Right lobe of liver (tissue), 4 donors: ENCODE measurements around the gene AMN1.

Experiments
- POLR2A ChIP-seq: fragments of 450-650 bp; IDR thresholded peaks from one replicate; pipeline ENCODE4 v1.6.1; 2017; ENCODE audit warnings: antibody characterized with exemption, mild to moderate bottlenecking
- TF ChIP-seq, protein P1 (sequence below), 4 donors: fragments of 200-600 bp in 3 of 4; fragments of 450-650 bp in 1 of 4; IDR thresholded peaks; one replicate each; pipeline versions ENCODE4 v1.5.1 to v1.8.0; 2016 to 2022; ENCODE audit warnings: antibody characterized with exemption in 4 of 4, mild to moderate bottlenecking in 2 of 4
- donor health status: DM: no; HTN: no; CAD: no.
- donor health status: DM: no; HTN: no; CAD: no.
- donor health status: DM: no; HTN: yes; CAD: no.

DNA sequence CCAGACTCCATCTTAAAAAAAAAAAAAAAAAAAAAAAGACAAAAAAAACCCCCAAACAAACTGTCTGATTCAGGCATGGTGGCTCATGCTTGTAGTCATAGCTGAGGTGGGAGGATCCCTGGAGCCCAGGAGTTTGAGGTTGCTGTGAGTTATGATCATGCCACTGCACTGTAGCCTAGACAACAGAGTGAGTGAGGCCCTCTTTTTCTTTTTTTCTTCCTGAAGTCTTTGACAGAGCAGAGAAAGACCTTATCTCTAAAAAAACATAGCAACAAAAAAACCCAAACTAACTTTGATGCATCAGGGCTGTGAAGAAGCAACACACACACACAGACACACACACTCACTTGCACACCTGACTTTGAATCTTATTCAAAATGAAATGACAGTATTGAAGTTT, 7.7 kb upstream of the AMN1 start:
- TF ChIP-seq, protein P1, sequence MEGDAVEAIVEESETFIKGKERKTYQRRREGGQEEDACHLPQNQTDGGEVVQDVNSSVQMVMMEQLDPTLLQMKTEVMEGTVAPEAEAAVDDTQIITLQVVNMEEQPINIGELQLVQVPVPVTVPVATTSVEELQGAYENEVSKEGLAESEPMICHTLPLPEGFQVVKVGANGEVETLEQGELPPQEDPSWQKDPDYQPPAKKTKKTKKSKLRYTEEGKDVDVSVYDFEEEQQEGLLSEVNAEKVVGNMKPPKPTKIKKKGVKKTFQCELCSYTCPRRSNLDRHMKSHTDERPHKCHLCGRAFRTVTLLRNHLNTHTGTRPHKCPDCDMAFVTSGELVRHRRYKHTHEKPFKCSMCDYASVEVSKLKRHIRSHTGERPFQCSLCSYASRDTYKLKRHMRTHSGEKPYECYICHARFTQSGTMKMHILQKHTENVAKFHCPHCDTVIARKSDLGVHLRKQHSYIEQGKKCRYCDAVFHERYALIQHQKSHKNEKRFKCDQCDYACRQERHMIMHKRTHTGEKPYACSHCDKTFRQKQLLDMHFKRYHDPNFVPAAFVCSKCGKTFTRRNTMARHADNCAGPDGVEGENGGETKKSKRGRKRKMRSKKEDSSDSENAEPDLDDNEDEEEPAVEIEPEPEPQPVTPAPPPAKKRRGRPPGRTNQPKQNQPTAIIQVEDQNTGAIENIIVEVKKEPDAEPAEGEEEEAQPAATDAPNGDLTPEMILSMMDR (IDR thresholded peaks at IDR 0.05) = no peak
- no peak for TF ChIP-seq POLR2A
